ENCODE results near the gene RASGRP2.

The RASGRP2 gene

GRCh38 chr11:64771861-64772260 lies 27.9 kb upstream of the RASGRP2 start:
- in situ Hi-C loops (cut with MboI; ENCODE audit: low sequenced_read_pairs): no loop called here

GRCh38 chr11:64770120-64770519 lies 26.2 kb upstream of the RASGRP2 start:
- in situ Hi-C loops (cut with MboI; ENCODE audit: low sequenced_read_pairs): no loop called here

GRCh38 chr11:64769283-64769682 lies 25.3 kb upstream of the RASGRP2 start:
- in situ Hi-C loops (cut with MboI; ENCODE audit: low sequenced_read_pairs): no loop called here

GRCh38 chr11:64768300-64768694 lies 24.4 kb upstream of the RASGRP2 start:
- in situ Hi-C loops (cut with MboI; ENCODE audit: low sequenced_read_pairs): no loop called here

- in situ Hi-C loops (cut with MboI; ENCODE audit: low sequenced_read_pairs): no loop called here
Measured at GRCh38 chr11:64767344-64768299, 23.7 kb upstream of the RASGRP2 start.

GRCh38 chr11:64766881-64767280 lies 22.9 kb upstream of the RASGRP2 start:
- in situ Hi-C loops (cut with MboI; ENCODE audit: low sequenced_read_pairs): no loop called here

- in situ Hi-C loops (cut with MboI; ENCODE audit: low sequenced_read_pairs): no loop called here
Measured at GRCh38 chr11:64765851-64766665, 22.1 kb upstream of the RASGRP2 start.

GRCh38 chr11:64765291-64765850 lies 21.4 kb upstream of the RASGRP2 start:
- in situ Hi-C loops (cut with MboI; ENCODE audit: low sequenced_read_pairs): no loop called here

- in situ Hi-C loops (cut with MboI; ENCODE audit: low sequenced_read_pairs): no loop called here
Measured at GRCh38 chr11:64764753-64765152, 20.8 kb upstream of the RASGRP2 start.

GRCh38 chr11:64764040-64764611 lies 20.2 kb upstream of the RASGRP2 start:
- in situ Hi-C loops (cut with MboI; ENCODE audit: low sequenced_read_pairs): no loop called here

GRCh38 chr11:64763526-64764039 lies 19.6 kb upstream of the RASGRP2 start:
- in situ Hi-C loops (cut with MboI; ENCODE audit: low sequenced_read_pairs): no loop called here

- in situ Hi-C loops (cut with MboI; ENCODE audit: low sequenced_read_pairs): no loop called here
Measured at GRCh38 chr11:64762674-64763525, 19.0 kb upstream of the RASGRP2 start.

- in situ Hi-C loops (cut with MboI; ENCODE audit: low sequenced_read_pairs): no loop called here
Measured at GRCh38 chr11:64762277-64762673, 18.3 kb upstream of the RASGRP2 start.

- in situ Hi-C loops (cut with MboI; ENCODE audit: low sequenced_read_pairs): no loop called here
Measured at GRCh38 chr11:64760759-64761420, 16.9 kb upstream of the RASGRP2 start.

- in situ Hi-C loops (cut with MboI; ENCODE audit: low sequenced_read_pairs): no loop called here
Measured at GRCh38 chr11:64759722-64760719, 16.1 kb upstream of the RASGRP2 start, which contains the start of gene PYGM. PYGM (minus strand) TSS chr11:64759974; CDS start chr11:64759898, 76 bp downstream.

- in situ Hi-C loops (cut with MboI; ENCODE audit: low sequenced_read_pairs): no loop called here
Measured at GRCh38 chr11:64759131-64759721, 15.3 kb upstream of the RASGRP2 start.

GRCh38 chr11:64758330-64759079 lies 14.6 kb upstream of the RASGRP2 start:
- in situ Hi-C loops (cut with MboI; ENCODE audit: low sequenced_read_pairs): no loop called here
